HG02840 (cell line): ENCODE data around the gene ASB5.

ENCODE experiments used
- ATAC-seq: cut with Tn5 transposase; IDR thresholded peaks from one replicate; pipeline ENCODE4 v1.9.1; 2021; ENCODE audit warnings: mild to moderate bottlenecking, moderate library complexity, moderate number of reproducible peaks; ENCODE audit not compliant: unreplicated experiment, low FRiP score

The ASB5 gene

GRCh38 chr4:176185051-176185450, 84.0 kb downstream of the ASB5 start:
- no peak for ATAC-seq
